GM12878 (cell line): Measurements from ENCODE around the gene BRAT1. TPM values are rescaled to one million over a fixed set of nuclear protein-coding genes. Genes with fewer than 3 reads are reported as not detected.

Source experiments
- ATAC-seq: fragments of 200-7000 bp; cut with Tn5 transposase; 3 replicates; pipeline ENCODE4 v1.9.1; 2020; ENCODE audit warnings: mild to moderate bottlenecking, moderate library complexity
- BruUV-seq: library from RNA; stranded (reverse); fragments of 400-500 nt; replicated peaks from 2 replicates; lab custom pipeline; 2021; lab: Mats Ljungman, UMichigan
- CTCF ChIA-PET: fragments of 300-600 bp; sonication (Branson Sonifier 250); formaldehyde crosslinking; extraction: SDS; loops from one replicate; lab custom pipeline; 2021; ENCODE audit warnings: inconsistent platforms; lab: Yijun Ruan, JAX
- POLR2A ChIA-PET: fragments of 350-600 bp; formaldehyde crosslinking; extraction: SDS; loops from one replicate; lab custom pipeline; 2021; ENCODE audit warnings: inconsistent platforms; lab: Charles Lee
- RAD21 ChIA-PET: fragments of 300-600 bp; sonication (Branson Sonifier 250); formaldehyde crosslinking; loops from one replicate; lab custom pipeline; 2023; ENCODE audit warnings: antibody characterized with exemption; ENCODE audit not compliant: unreplicated experiment; lab: Charles Lee
- SMC1A ChIA-PET: fragments of 300-600 bp; sonication (Branson Sonifier 250); formaldehyde crosslinking; loops from one replicate; lab custom pipeline; 2023; ENCODE audit not compliant: unreplicated experiment, uncharacterized antibody; lab: Charles Lee
- DNase-seq: peaks from one replicate; pipeline ENCODE4 v3.0.0-alpha.2; 2011; ENCODE audit warnings: low read depth, low spot score
- FAIRE-seq: peaks from 3 replicates; lab custom pipeline; 2011; peaks lifted over from hg19 to GRCh38; lab: Jason Lieb, UNC
- H2AFZ ChIP-seq: 2 replicates; pipeline ENCODE4 v1.6.0; 2011; ENCODE audit warnings: low read depth, low read length, control low read depth; ENCODE audit not compliant: control insufficient read depth
- H3K27ac ChIP-seq: 2 replicates; pipeline ENCODE4 v1.5.1; 2011; ENCODE audit warnings: control low read depth; ENCODE audit not compliant: control insufficient read depth, insufficient read depth
- H3K27me3 ChIP-seq, 2 experiments: replicated peaks in 1 of 2; 2 replicates each; pipeline versions ENCODE4 v1.6.0 to v1.6.1; 2011; ENCODE audit warnings: low read length in 1 of 2; ENCODE audit not compliant: control insufficient read depth in 2 of 2, insufficient read depth in 2 of 2
- H3K36me3 ChIP-seq, 2 experiments: 2 replicates each; pipeline ENCODE4 v1.5.1; 2011; ENCODE audit warnings: low read length in 1 of 2; ENCODE audit not compliant: control insufficient read depth in 2 of 2, insufficient read depth in 2 of 2
- H3K4me1 ChIP-seq: 2 replicates; pipeline ENCODE4 v1.6.1; 2011; ENCODE audit warnings: mild to moderate bottlenecking, low read length, moderate library complexity, mixed read lengths; ENCODE audit not compliant: control insufficient read depth, insufficient read depth
- H3K4me2 ChIP-seq: 2 replicates; pipeline ENCODE4 v1.6.0; 2011; ENCODE audit warnings: control low read depth; ENCODE audit not compliant: control insufficient read depth, insufficient read depth
- H3K4me3 ChIP-seq: fragments of 200-600 bp; sonication (generic); 2 replicates; pipeline ENCODE4 v1.5.1; 2016
- H3K79me2 ChIP-seq: 2 replicates; pipeline ENCODE4 v1.6.0; 2011; ENCODE audit warnings: low read length; ENCODE audit not compliant: control insufficient read depth, insufficient read depth
- H3K9ac ChIP-seq: 2 replicates; pipeline ENCODE4 v1.8.0; 2011; ENCODE audit warnings: low read length, control low read depth, mixed read lengths; ENCODE audit not compliant: control insufficient read depth, insufficient read depth
- H3K9me3 ChIP-seq: replicated peaks from 3 replicates; pipeline ENCODE4 v1.5.1; 2011; ENCODE audit warnings: mild to moderate bottlenecking, low read length; ENCODE audit not compliant: control insufficient read depth, insufficient read depth
- H4K20me1 ChIP-seq: 2 replicates; pipeline ENCODE4 v1.6.0; 2011; ENCODE audit not compliant: control insufficient read depth, insufficient read depth
- HCFC1 ChIP-seq: fragments of 150-350 bp; IDR thresholded peaks from 2 replicates; pipeline ENCODE4 v1.6.1; 2014; ENCODE audit warnings: low read length
- HDAC2 ChIP-seq: fragments of 200-600 bp; sonication (generic); IDR thresholded peaks from 2 replicates; pipeline ENCODE4 v1.6.1; 2017
- KDM1A ChIP-seq: fragments of 200-600 bp; sonication (generic); IDR thresholded peaks from 2 replicates; pipeline ENCODE4 v1.6.1; 2016; ENCODE audit warnings: borderline replicate concordance
- REST ChIP-seq: IDR thresholded peaks from 2 replicates; pipeline ENCODE4 v1.6.1; 2012; ENCODE audit warnings: mild to moderate bottlenecking, low read depth, low read length
- ZNF687 ChIP-seq: fragments of 450-650 bp; IDR thresholded peaks from 2 replicates; pipeline ENCODE4 v1.6.1; 2017; ENCODE audit warnings: mild to moderate bottlenecking, moderate library complexity
- WGBS: methylation state at CpG from one replicate; pipeline ENCODE4 v1.1.6; 2016; ENCODE audit warnings: low lambda C conversion rate; ENCODE audit not compliant: insufficient replicate concordance, insufficient coverage; ENCODE audit errors: missing lambda C conversion rate; 5-methylcytosine and 5-hydroxymethylcytosine counted together
- in situ Hi-C: fragments of 300-500 bp; cut with MboI; formaldehyde crosslinking; loops from 9 replicates; pipeline ENCODE4 v1.14.3; 2018; ENCODE audit warnings: mixed read lengths
- intact Hi-C: fragments of 100-400 bp; cut with micrococcal nuclease; formaldehyde crosslinking; loops from one replicate; pipeline ENCODE4 v1.14.2; 2022; ENCODE audit not compliant: unreplicated experiment
- polyA plus RNA-seq, 11 experiments: library from polyadenylated mRNA; depleted of rRNA in 4 of 11; unstranded in 6 of 11; stranded (reverse) in 5 of 11; fragments of >200 nt; fragmentation: Nextera tagmentation in 4 of 11; fragmentation: Illumina TruSeq in 1 of 11; extraction: Ambion mirVana in 4 of 11; extraction: Trizol in 1 of 11; gene quantifications; 1 replicate in 1 of 11; 2 replicates in 10 of 11; pipeline versions ENCODE4 v1.2.1 to v1.2.3, GENCODE V29; 2011 to 2016; ENCODE audit warnings: inconsistent platforms in 2 of 11, missing spikeins in 2 of 11, low read depth in 1 of 11
- total RNA-seq, 4 experiments: library from RNA; depleted of rRNA in 3 of 4; stranded (reverse); fragments of >200 nt in 3 of 4; fragmentation: Illumina TruSeq in 1 of 4; extraction: Trizol in 1 of 4; gene quantifications; 2 replicates each; pipeline versions ENCODE4 v1.2.1 to v1.2.3, GENCODE V29; 2013 to 2021

BRAT1 gene
- total and polyA plus RNA-seq, 10 of the 15 experiments (the other 5 are each of a cell fraction or from before 2014, with no cell fraction given): 0.13 to 53.3 (median 16.0) TPM

GRCh38 chr7:2585446-2585845 is 30.1 kb upstream of the BRAT1 start:
- H3K27me3 ChIP-seq: no peaks in the 10 kb centered on the region
- in situ Hi-C loops (no loop called here), intact Hi-C loops (no loop called here)
- peaks cover 1 to 3% of the 10 kb centered on the region in 2 experiments; a peak in 2 of 4 replicates for H3K36me3 ChIP-seq
- BruUV-seq: no TSS peak
- TF ChIP-seq KDM1A (no peak), ZNF687 (no peak), HDAC2 (no peak), HCFC1 (no peak), REST (no peak)
- POLR2A ChIA-PET: interaction anchor here (0.8 kb wide), 1 partner anchor 22 kb away, joined by 5 read pairs; no protein-coding TSS in a partner anchor
- FAIRE-seq (no peak), ATAC-seq (no peak), DNase-seq (no peak)
- H3K4me2 ChIP-seq: no peak overlapping the region
- 79% methylated on average over 19 of the region's 19 CpGs for WGBS
- H3K27ac ChIP-seq: no peak overlapping the region
- no peak overlapping the region for H3K9ac ChIP-seq
- no peak overlapping the region for H2AFZ ChIP-seq
- CTCF ChIA-PET: interaction anchor here (1.2 kb wide), 1 partner anchor 18 kb away, joined by 3 read pairs; no protein-coding TSS in a partner anchor
- H3K79me2 ChIP-seq: no peaks in the 10 kb centered on the region
- no peaks in the 10 kb centered on the region for H3K4me1 ChIP-seq
- no peak overlapping the region for H3K4me3 ChIP-seq
- RAD21 ChIA-PET: no interaction called here
- SMC1A ChIA-PET: no interaction called here
- no peaks in the 10 kb centered on the region for H3K9me3 ChIP-seq
- no peaks in the 10 kb centered on the region for H4K20me1 ChIP-seq
